ENCODE measurements around the gene COA7.

COA7 gene

GRCh38 chr1:52670604-52671003 lies 27.5 kb downstream of the COA7 start:
- no peak for DNase-seq (ENCODE audit: low read depth, low spot score)

GRCh38 chr1:52669696-52670095 lies 28.5 kb downstream of the COA7 start:
- DNase-seq (ENCODE audit: low read depth, low spot score) = no peak

GRCh38 chr1:52668711-52669110 lies 29.4 kb downstream of the COA7 start:
- DNase-seq (ENCODE audit: low read depth, low spot score) = no peak

GRCh38 chr1:52667984-52668383 lies 30.2 kb downstream of the COA7 start:
- DNase-seq (ENCODE audit: low read depth, low spot score) = no peak

- no peak for DNase-seq (ENCODE audit: low read depth, low spot score)
These were observed 30.9 kb downstream of the COA7 start for GRCh38 chr1:52667290-52667689.

GRCh38 chr1:52665006-52665941 lies 32.9 kb downstream of the COA7 start:
- no peak for DNase-seq (ENCODE audit: low read depth, low spot score)

- no peak for DNase-seq (ENCODE audit: low read depth, low spot score)
These were observed 34.4 kb downstream of the COA7 start for GRCh38 chr1:52663716-52664115.

- DNase-seq (ENCODE audit: low read depth, low spot score) = peak; percentile 9
These were observed 35.4 kb downstream of the COA7 start for GRCh38 chr1:52662645-52663313.

GRCh38 chr1:52660807-52661206 lies 37.3 kb downstream of the COA7 start:
- no peak for DNase-seq (ENCODE audit: low read depth, low spot score)

GRCh38 chr1:52659851-52660596 lies 38.1 kb downstream of the COA7 start:
- DNase-seq (ENCODE audit: low read depth, low spot score) = peak; percentile 12

GRCh38 chr1:52659356-52659755 lies 38.8 kb downstream of the COA7 start:
- no peak for DNase-seq (ENCODE audit: low read depth, low spot score)

- DNase-seq (ENCODE audit: low read depth, low spot score) = no peak
These were observed 39.4 kb downstream of the COA7 start for GRCh38 chr1:52658795-52659194.

GRCh38 chr1:52657702-52658101 lies 40.4 kb downstream of the COA7 start:
- no peak for DNase-seq (ENCODE audit: low read depth, low spot score)

GRCh38 chr1:52654063-52654462 lies 44.1 kb downstream of the COA7 start:
- no peak for DNase-seq (ENCODE audit: low read depth, low spot score)

- DNase-seq (ENCODE audit: low read depth, low spot score) = no peak
These were observed 44.8 kb downstream of the COA7 start for GRCh38 chr1:52653207-52653849.

GRCh38 chr1:52651904-52652303 lies 46.2 kb downstream of the COA7 start:
- no peak for DNase-seq (ENCODE audit: low read depth, low spot score)

GRCh38 chr1:52645261-52645660 lies 52.9 kb downstream of the COA7 start:
- no peak for DNase-seq (ENCODE audit: low read depth, low spot score)

- DNase-seq (ENCODE audit: low read depth, low spot score) = no peak
These were observed 56.8 kb downstream of the COA7 start for GRCh38 chr1:52641307-52641706.

GRCh38 chr1:52640697-52641096 lies 57.5 kb downstream of the COA7 start:
- DNase-seq (ENCODE audit: low read depth, low spot score) = no peak

- no peak for DNase-seq (ENCODE audit: low read depth, low spot score)
These were observed 60.2 kb downstream of the COA7 start for GRCh38 chr1:52637946-52638345.
